Mammary epithelial cell (primary cell): Measurements from ENCODE around the gene MFGE8.

ENCODE experiments used
- CTCF ChIP-seq, 2 donors: IDR thresholded peaks in 1 of 2; conservative IDR thresholded peaks in 1 of 2; 2 replicates each; pipeline ENCODE4 v1.5.1; 2011 to 2012; ENCODE audit warnings: inconsistent platforms in 2 of 2, low read length in 2 of 2, mild to moderate bottlenecking in 2 of 2, control low read depth in 1 of 2, low read depth in 1 of 2; ENCODE audit not compliant: insufficient read depth in 1 of 2; ENCODE audit errors: extremely low read depth in 1 of 2
- EZH2 ChIP-seq: IDR thresholded peaks from 2 replicates; pipeline ENCODE4 v1.6.1; 2012; ENCODE audit warnings: low read length, inconsistent platforms, borderline replicate concordance

GRCh38 chr15:88877415-88877814 is 35.8 kb downstream of the MFGE8 start:
- TF ChIP-seq CTCF (conservative IDR thresholded peaks at IDR 0.05 in 1 of 2, IDR thresholded peaks at IDR 0.05 in 1 of 2; ENCODE audit: extremely low read depth in 1 of 2, insufficient read depth in 1 of 2, low read depth in 1 of 2, low read length in 2 of 2): no peak
- no peak for TF ChIP-seq EZH2
